HG02885 (cell line): Measurements from ENCODE around the gene TP53TG3D.
"Not testable (repeated sequence)": the region's sequence is repeated elsewhere in the genome, so short reads cannot be mapped to it uniquely, and the experiment has no call there.

ENCODE experiments used
- ATAC-seq: cut with Tn5 transposase; IDR thresholded peaks from one replicate; pipeline ENCODE4 v1.9.1; 2021; ENCODE audit warnings: mild to moderate bottlenecking; ENCODE audit not compliant: unreplicated experiment, poor library complexity

Gene TP53TG3D, protein sequence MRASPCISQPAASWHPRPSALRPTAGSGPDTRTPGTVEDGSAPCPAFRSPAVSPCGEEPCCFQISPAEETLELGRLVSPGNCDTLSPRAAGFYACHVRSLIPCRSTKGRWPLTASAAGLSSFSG

DNA sequence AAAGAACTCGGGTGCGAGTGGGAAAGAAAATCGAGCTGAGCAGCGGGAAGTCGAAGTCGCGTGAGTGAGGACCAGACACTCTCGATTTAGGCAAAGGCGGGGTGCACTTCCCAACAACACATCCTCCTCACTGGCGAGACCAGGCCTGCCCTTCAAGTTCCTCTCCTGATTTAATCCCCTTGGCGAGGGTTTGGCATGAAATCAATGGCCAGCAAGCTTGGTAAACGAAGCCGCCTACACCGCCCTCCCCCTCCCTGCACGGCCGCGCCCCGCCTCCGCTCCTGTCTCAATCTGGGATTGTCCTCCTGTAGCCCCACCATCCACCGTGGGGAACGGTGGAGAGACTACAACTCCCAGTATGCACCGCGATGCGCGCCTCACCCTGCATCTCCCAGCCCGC is at the start of gene TP53TG3D:
TP53TG3D (plus strand) TSS at position 301 of the 400 bp plus-strand sequence; CDS start at position 369, 68 bp downstream.
- not testable (repeated sequence) for ATAC-seq

DNA sequence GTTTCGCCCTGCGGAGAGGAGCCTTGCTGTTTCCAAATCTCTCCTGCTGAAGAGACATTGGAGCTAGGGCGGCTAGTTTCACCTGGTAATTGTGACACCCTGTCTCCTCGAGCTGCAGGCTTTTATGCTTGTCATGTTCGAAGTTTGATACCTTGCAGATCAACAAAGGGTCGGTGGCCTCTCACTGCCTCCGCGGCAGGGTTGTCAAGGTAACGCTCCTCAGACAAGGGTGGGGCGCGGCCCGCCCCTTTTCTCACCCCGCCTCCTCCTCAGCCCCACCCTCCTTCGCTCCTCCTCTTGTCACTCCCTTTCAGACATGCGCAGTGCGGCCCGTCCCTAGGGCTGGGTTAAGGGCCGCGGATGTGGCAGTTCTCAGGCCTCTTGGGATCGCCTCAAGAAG is 421 bp downstream of the TP53TG3D start:
- not testable (repeated sequence) for ATAC-seq

DNA sequence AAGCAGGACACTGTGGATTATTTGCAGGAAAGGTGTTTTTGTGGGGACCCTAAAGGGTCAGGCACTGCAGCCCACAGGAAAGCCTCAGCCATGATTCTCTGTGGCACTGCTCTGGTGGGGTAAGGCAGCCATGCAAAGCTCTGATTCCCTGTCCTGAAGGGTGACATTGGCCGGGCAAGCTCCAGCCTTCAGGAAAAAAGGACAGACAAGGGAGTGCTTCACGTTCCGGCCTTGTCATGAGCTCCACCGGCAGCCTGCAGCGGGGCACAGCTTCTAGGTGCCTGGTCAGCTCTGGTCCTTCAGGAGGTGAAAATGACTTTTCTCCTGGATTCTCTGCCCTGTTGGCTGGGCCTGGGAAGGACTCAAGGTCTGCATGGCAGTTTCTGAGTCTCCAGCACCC is 8.4 kb downstream of the TP53TG3D start:
- not testable (repeated sequence) for ATAC-seq

DNA sequence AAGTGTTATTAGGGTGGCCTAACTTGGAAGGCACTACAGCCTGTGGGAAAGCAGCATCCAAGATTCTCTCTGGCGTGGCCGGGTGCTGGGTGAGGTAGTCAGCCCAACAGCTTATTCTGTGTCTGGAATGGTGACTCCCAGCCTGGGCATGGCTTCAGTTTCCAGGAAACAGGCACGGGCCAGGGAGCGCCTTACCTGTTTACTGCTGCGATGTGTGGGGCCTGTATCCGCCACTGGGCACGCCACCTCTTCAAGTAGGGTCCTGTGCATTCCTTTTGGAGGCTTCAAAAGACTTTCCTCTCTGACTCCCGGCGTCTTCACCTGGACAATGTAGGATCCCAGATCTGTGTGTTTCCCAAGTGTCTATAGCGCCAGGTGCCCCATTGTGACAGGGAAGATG is 10.5 kb downstream of the TP53TG3D start:
- not testable (repeated sequence) for ATAC-seq

DNA sequence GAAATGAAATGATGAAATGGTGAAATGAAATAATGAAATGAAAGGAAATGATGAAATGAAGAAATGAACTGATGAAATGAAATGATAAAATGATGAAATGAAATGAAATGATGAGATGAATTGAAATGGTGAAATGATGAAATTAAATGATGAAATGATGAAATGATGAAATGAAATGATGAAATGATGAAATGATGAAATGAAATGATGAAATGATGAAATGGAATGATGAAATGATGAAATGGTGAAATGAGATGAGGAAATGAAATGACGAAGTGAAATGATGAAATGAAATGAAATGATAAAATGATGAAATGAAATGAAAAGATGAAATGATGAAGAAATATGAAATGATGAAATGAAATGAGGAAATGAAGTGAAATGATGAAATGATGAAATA is 28.8 kb downstream of the TP53TG3D start:
- ATAC-seq = not testable (repeated sequence)

DNA sequence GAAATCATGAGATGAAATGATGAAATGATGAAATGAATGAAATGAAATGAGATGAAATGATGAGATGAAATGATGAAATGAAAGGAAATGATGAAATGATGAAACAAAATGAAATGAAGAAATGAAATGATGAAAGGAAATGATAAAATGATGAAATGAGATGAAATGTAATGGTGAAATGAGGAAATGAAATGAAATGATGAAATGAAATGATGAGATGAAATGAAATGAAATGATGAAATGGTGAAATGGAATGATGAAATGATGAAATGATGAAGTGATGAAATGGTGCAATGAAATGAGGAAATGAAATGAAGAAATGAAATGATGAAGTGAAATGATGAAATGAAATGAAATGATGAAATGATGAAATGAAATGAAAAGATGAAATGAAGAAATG is 29.9 kb downstream of the TP53TG3D start:
- not testable (repeated sequence) for ATAC-seq

DNA sequence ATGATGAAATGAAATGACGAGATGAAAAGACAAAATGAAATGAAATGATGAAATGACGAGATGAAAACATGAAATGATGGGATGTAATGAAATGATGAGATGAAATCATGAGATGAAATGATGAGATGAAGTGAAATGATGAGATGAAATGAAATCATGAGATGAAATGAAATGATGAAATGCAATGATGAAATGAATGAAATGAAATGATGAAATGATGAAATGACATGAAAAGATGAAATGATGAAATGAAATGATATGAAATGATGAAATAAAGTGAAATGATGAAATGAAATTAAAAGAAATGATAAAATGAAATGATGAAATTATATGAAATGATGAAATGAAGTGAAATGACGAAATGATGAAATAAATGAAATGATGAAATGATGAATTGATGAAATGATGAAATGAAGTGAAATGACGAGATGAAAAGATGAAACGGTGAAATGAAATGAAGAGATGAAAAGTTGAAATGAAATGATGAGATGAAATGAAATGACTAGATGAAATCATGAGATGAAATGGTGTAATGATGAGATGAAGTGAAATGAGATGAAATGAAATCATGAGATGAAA is 30.9 kb downstream of the TP53TG3D start:
- ATAC-seq = not testable (repeated sequence)

DNA sequence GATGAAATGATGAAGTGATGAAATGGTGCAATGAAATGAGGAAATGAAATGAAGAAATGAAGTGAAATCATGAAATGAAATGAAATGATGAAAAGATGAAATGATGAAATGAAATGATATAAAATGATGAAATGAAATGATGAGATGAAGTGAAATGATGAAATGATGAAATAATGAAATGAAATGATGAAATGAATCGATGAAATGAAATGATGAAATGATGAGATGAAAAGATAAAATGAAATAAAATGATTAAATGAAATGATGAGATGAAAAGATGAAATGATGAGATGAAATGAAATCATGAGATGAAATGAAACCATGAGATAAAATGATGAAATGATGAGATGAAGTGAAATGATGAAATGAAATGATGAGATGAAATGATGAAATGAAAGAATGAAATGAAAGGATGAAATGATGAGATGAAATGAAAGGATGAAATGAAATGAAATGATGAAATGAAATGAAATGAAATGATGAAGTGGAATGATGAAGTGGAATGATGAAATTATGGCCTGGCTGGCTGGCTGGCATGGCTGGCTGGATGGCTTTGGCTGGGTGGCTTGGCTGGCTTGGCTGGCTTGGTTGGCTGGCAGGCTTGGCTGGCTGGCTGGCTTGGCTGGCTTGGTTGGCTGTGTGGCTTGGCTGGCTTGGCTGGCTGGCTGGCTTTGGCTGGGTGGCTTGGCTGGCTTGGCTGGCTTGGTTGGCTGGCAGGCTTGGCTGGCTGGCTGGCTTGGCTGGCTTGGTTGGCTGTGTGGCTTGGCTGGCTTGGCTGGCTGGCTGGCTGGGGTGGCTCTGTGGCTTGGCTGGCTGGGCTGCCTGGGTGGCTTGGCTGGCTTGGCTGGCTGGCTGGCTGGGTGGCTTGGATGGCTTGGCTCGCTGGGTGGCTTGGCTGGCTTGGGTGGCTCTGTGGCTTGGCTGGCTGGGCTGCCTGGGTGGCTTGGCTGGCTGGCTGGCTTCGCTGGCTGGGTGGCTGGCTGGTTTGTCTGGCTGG is 32.0 kb downstream of the TP53TG3D start:
- not testable (repeated sequence) for ATAC-seq

DNA sequence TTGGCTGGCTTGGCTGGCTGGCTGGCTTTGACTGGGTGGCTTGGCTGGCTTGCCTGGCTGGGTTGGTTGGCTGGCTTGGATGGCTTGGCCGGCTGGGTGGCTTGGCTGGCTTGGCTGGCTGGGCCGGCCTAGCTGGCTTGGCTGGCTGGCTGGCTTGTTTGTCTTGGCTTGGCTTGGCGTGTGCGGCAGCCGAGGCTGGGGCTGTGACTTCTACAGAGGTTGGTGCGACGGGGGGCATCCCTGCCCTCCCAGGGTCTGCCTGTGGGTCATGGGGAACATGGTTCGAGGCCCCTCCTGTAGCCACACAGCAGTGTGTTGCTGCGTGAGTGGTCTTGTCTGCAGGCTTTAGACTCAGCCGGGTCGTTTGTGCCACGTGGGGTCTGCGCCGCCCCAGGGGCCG is 33.1 kb downstream of the TP53TG3D start:
- not testable (repeated sequence) for ATAC-seq

DNA sequence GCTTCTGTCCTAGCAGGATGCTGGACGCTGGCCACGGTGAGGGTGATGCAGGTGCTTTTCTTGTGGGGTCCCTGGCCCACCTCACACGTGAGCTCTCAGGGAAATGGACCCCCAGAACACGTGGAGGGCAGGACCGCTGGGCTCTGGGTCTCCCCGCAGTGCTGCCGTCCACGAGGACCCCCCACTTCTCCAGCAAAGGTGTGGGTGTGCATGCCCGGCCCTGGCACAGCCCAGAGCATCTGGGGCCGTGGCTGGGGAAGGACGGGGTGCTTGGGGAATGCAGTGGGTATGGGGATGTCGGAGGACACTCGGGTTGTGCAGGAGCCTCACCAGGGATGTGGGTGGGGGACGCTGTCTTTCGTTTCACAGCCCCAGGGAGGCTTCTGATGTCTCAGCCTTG is 34.7 kb downstream of the TP53TG3D start:
- ATAC-seq = not testable (repeated sequence)

DNA sequence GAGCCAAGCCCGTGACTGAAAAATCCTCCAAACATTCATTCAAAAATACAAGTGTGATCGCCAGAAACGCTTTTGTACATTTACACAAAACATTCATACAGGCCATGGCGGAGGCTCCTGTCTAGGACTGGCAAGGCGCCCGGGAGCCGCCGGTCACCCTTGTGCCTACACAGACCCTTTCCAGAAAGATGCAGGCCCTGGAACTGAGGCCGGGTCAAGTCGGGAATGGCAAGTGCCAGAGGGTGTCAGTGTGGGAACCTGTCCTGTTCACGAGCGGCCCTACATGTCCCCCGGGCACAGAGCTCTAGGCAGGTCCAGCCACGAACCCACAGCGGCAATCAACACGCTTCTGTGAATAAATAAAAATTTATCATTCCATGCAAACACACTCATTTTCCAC is 36.1 kb downstream of the TP53TG3D start:
- not testable (repeated sequence) for ATAC-seq

DNA sequence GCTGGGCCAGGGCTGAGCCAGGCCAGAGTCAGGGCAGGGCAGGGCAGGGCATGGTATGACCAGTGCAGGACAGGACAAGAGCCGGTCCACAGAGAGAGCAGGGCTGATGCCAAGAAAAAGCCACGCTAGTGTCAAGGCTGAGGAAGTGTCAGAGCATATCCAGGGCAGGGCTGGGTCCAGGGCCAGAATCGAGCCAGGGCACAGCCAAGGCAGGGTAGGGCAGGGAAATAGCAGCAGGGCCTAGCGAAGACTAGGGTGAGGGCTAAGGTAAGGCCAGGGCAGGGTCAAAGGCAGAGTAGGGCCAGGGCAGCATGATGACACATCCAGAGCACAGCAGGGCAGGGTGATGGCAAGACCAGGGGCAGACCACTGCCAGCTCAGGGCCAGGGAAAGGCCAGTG is 49.7 kb downstream of the TP53TG3D start:
- ATAC-seq = not testable (repeated sequence)
